Upper lobe of right lung (tissue), 1 donor: Measurements from ENCODE around the gene TBC1D3D. TPM values are rescaled to one million over a fixed set of nuclear protein-coding genes. Genes with fewer than 3 reads are reported as not detected.
"Not testable (repeated sequence)": the region's sequence is repeated elsewhere in the genome, so short reads cannot be mapped to it uniquely, and the experiment has no call there.

Experiments
- ATAC-seq: fragments of 200-7000 bp; cut with Tn5 transposase; one replicate; pipeline ENCODE4 v1.9.1; 2020; ENCODE audit warnings: mild to moderate bottlenecking, moderate library complexity
- DNase-seq: peaks from one replicate; pipeline ENCODE4 v3.0.0-alpha.2; 2020
- H3K27ac ChIP-seq: fragments of 200-600 bp; one replicate; pipeline ENCODE4 v1.8.0; 2022
- H3K27me3 ChIP-seq: fragments of 200-600 bp; one replicate; pipeline ENCODE4 v1.8.0; 2022; ENCODE audit warnings: mild to moderate bottlenecking
- H3K36me3 ChIP-seq: fragments of 200-600 bp; one replicate; pipeline ENCODE4 v1.8.0; 2022
- H3K4me1 ChIP-seq: fragments of 200-600 bp; one replicate; pipeline ENCODE4 v1.8.0; 2022
- H3K4me3 ChIP-seq: fragments of 200-600 bp; one replicate; pipeline ENCODE4 v1.8.0; 2022; ENCODE audit warnings: mild to moderate bottlenecking
- H3K9me3 ChIP-seq: fragments of 200-600 bp; one replicate; pipeline ENCODE4 v1.8.0; 2022
- intact Hi-C: fragments of 100-400 bp; cut with DNase I; formaldehyde crosslinking; loops from one replicate; pipeline ENCODE4 v1.11.0; 2022
- long read RNA-seq: library from polyadenylated mRNA; unstranded; transcript quantifications from one replicate; pipeline ENCODE4 v2.0.0, GENCODE V29; 2021
- total RNA-seq: library from RNA; stranded (reverse); fragmentation: NEBNext Ultra II Directional; extraction: Animal tissue kit (Norgen Biotek cat#: 25700); gene quantifications from one replicate; pipeline ENCODE4 v1.2.1, GENCODE V29; 2021
- donor health status: DM: no; HTN: yes; CAD: no; lungs with severe emphysema.

TBC1D3D gene
- total RNA-seq: not detected
- long read RNA-seq: 0 reads

GRCh38 chr17:38003676-38004075, at the start of gene TBC1D3D:
Gene TBC1D3D (plus strand): TSS chr17:38003976. CDS start chr17:38005561, 1,585 bp downstream.
- H3K4me3 ChIP-seq, DNase-seq, H3K27ac ChIP-seq, H3K27me3 ChIP-seq, H3K9me3 ChIP-seq, H3K4me1 ChIP-seq, H3K36me3 ChIP-seq, intact Hi-C loops, ATAC-seq: not testable (repeated sequence)

- ATAC-seq, intact Hi-C loops, H3K9me3 ChIP-seq, H3K27me3 ChIP-seq, DNase-seq, H3K4me3 ChIP-seq, H3K27ac ChIP-seq, H3K36me3 ChIP-seq, H3K4me1 ChIP-seq: not testable (repeated sequence)
These were observed 14.8 kb upstream of the TBC1D3D start, which contains the start of gene TBC1D3L for GRCh38 chr17:37988960-37989359. Gene TBC1D3L (minus strand): TSS chr17:37989060. CDS start chr17:37987520, 1,540 bp downstream.

Other genes starting within 250 kb of the TBC1D3D start
- gene TBC1D3K, start 79.6 kb upstream of the TBC1D3D start, total RNA-seq: not detected
- gene TBC1D3L, start 14.9 kb upstream of the TBC1D3D start, total RNA-seq: 21.8 TPM
- not detected for gene TBC1D3C, start 64.7 kb downstream of the TBC1D3D start, total RNA-seq
- gene TBC1D3E, start 124.0 kb downstream of the TBC1D3D start, total RNA-seq: not detected
- gene TBC1D3, start 188.6 kb downstream of the TBC1D3D start, total RNA-seq: not detected